CD4-positive, alpha-beta T cell treated with Interleukin-4 for 1 hour (primary cell): ENCODE data around the gene PSMC6.
A peak's percentile ranks its signal among the peaks of the same experiment; 100 is the strongest.
"Not testable (repeated sequence)": the region's sequence is repeated elsewhere in the genome, so short reads cannot be mapped to it uniquely, and the experiment has no call there.

Source experiments
- DNase-seq, 2 donors: peaks; one replicate each; pipeline ENCODE4 v3.0.0-alpha.2; 2020 to 2022

The PSMC6 gene

DNA sequence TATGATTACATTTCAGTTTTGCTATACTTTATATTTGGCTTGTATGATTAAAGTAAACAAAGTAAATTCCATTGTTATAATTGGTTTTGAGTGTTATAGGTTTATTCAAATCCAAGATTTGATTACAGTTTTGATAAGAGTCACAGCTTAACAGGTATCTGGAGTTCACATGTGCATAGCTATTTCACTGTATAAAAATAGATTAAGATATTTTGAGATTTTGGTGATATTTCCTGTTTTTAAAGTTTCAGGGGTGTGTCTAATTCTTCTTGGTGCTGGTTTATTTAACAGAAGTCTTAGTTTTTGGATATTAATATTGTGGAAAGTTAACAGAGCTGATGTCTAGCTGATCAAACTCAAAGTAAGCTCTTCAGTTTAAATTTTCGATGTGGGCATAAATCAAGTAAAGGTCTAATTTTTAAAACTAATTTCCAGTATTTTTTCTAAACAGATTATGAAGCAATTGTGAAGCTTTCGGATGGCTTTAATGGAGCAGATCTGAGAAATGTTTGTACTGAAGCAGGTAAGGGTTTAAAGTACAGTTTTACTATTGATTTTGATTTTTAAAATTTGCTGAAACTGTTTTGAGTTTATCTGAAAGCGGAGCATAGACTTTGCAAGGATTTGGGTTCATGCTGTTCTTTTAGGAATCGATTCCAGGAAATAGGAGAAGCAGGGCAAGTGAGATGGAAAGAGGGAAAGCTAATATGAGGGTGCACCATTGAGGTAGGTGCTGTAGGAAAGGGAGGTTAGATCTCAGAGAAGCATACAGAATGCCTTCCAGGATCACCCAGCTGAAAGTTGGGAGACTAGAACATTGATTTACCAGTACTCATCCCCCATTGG, 16.7 kb downstream of the PSMC6 start:
- DNase-seq, result no peak

DNA sequence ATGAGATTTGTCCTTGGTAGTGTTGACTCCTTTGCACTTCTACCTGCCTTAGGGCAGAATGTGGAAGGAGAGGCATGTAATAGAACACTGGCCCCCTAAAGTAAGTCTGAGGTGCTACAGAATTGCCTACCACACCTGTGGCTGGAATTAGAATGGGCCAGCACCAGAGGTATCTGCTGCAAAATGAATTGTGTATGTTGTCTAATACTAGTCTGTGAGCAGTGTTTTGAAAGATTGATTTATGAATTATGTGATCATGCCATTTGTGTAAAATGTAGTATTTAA, 17.3 kb downstream of the PSMC6 start:
- DNase-seq, result no peak

GRCh38 chr14:52727509-52727908, 20.5 kb downstream of the PSMC6 start:
- not testable (repeated sequence) for DNase-seq

GRCh38 chr14:52729035-52729434, 22.0 kb downstream of the PSMC6 start:
- DNase-seq, result not testable (repeated sequence)

DNA sequence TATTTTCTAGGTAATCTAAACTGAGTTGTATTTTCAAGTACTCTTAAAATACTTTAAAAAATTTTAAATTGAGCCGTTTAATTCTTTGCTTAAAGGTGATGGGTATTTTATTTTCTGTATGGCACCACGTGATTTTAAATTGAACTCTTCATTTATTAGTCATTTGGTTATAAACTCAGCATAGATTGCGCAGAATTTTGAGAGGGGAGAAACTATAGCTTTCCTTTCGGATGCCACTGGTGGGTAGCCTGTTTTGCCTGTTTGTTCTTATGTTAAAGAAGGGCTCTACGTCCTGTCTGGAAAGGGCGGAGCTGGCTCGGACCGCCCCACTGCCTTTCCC, 22.6 kb downstream of the PSMC6 start:
- DNase-seq, result no peak

GRCh38 chr14:52729925-52730708, 23.1 kb downstream of the PSMC6 start, which contains the start of gene STYX:
Gene STYX (plus strand): TSS chr14:52730166. CDS start chr14:52730475, 309 bp downstream.
- DNase-seq, result peak; percentile 96 to 98

GRCh38 chr14:52730709-52731111, 23.7 kb downstream of the PSMC6 start:
- no peak for DNase-seq

GRCh38 chr14:52733824-52734223, 26.8 kb downstream of the PSMC6 start:
- no peak for DNase-seq

DNA sequence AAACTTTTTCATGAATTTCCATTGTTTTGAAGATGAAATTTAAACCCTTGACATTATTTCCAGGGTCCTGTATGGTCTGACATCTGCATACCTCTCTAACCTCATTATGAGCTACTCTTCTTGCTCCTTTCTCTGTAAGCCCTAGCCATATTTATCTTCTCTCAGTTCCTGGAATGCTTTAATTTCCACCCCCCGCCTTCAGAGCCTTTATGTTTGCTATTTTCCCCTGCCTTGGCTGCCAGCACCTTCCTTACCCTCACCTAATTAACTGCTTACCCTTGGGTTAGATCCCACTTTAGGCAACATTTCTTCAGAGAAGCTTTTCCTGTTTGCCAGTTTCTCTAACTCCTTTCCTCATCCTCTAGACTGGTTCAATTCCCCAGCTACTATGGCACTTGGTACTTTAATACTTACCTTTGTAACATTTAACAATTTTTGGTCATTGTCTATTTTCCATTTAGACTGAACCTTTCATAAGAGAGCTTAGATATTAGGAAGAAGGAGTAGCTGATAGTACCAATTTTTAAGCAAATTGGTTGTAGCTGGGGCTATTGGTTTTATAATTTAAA, 29.0 kb downstream of the PSMC6 start:
- DNase-seq, result no peak

DNA sequence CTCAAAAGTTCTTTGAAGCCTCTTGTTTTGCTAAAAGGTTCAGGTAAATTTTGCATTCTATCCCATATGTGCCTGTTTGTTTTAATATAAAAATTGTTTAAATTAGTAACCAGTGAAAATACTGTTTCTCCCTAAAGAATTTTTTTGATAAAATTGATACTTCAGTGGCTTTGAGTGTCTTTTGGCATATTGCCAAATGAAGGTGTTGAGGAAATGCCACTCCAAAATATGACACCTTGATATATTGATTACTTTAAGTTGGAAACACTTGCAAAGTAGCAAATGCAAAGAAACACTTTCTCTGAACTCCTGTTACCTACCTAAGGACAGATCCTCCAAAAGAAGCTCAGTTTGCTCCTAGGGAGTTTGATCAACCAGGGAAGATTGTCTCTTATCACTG, 31.4 kb downstream of the PSMC6 start:
- DNase-seq, result peak in 1 of 2 donors; percentile 22

DNA sequence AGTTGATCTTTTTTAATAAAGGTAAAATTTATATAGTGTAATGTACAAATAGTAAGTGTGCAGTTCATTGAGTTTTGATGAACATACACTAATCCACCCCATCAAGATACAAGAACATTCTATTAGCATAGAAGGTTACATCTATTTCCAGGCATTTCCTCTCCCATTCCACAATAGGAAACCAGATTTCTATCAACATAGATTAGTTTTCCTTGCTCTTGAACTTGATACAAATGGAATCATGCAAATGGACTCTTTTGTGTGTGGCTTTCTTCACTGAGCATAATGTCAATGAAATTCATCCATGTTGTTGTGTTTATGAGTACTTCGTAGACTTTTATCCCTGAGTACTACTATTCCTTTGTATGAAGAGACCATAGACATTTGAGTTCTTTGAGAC, 33.8 kb downstream of the PSMC6 start:
- DNase-seq, result no peak

GRCh38 chr14:52741865-52742264, 34.9 kb downstream of the PSMC6 start:
- DNase-seq, result peak in 1 of 2 donors; percentile 72

DNA sequence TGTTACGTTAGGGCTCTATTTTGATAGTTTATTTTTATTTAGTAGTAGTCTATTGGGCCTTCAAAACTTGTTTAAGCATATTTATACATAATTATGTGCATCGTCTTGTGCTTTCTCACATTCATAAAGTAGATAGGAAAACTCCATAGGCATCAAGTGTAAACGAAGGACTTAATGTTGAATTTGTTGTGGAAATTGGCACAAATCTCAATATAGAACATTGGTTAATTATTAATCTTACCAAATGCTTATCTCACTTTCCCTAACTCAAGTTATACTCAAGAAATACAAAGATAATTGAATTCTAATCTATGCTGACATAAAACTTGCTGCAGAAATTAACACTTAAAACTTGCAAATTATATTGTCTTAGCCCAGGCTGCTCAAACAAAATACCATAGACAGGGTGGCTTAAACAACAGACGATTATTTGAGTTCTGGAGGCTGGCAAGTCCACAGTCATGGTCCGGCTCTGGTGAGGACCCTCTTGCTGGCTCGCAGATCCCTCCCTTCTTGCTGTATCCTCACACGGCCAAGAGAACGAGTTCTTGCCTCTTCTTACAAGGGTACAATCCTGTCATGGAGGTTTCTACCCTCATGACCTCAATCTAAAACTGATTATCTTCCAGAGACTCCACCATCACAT, 41.8 kb downstream of the PSMC6 start:
- no peak for DNase-seq

GRCh38 chr14:52755607-52756316, 48.8 kb downstream of the PSMC6 start:
- no peak for DNase-seq

GRCh38 chr14:52759145-52759544, 52.1 kb downstream of the PSMC6 start:
- DNase-seq, result no peak

DNA sequence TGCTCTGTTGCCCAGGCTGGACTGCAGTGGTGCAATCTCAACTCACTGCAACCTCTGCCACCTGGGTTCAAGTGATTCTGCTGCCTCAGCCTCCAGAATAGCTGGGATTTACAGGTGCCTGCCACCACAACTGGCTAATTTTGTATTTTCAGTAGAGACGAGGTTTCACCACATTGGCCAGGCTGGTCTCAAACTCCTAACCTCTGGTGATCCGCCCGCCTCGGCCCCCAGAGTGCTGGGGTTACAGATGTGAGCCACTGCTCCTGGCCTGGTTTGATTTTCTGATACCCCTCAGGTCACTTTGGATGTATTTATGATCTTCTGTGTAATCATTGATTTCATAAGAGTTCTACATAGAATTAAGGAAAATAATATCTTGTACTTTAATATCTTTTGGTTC, 55.9 kb downstream of the PSMC6 start:
- DNase-seq, result not testable (repeated sequence)

DNA sequence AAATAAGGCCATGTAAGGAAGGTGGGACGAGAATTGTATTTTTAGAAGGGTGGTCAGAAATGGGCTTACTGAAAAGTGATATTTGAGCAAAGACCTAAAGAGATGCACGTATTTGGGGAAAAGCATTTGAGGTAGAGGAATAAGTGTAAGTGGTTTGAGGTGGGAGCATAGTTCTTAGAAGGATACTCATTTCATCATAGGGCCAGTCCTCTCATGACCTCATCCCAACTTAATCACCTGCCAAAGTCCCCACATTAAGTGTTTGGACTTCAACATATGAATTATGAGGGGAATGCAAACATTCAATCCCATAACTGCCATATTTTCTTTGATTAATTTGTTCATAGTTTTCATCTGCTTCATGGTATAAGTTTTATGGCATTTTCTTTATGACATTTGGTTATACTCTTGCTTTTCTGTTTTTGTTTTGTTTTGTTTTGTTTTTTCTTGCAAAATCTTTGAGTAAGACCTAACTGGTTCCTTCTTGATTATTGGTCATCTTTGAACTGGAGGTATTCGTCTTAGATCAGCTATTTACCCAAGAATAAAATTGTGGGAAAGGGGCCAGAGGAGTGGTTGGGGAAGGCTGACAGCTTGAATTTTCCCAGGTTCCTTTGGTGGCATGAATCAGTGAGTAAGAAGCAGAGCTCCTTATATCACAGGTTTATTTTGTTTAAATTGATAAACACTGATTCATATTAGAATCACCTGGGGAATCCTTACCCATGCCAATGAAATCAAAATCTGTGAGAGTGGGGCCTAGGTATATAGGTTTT, 60.2 kb downstream of the PSMC6 start:
- no peak for DNase-seq

GRCh38 chr14:52769887-52770286, 62.9 kb downstream of the PSMC6 start:
- no peak for DNase-seq

- peak in 1 of 2 donors; percentile 29 for DNase-seq
These were observed 69.8 kb downstream of the PSMC6 start for GRCh38 chr14:52776816-52777215.
